Peyer's patch (tissue), 4 donors: ENCODE measurements around the gene MACC1. TPM values are rescaled to one million over a fixed set of nuclear protein-coding genes. Genes with fewer than 3 reads are reported as not detected.

Experiments
- DNase-seq, 3 donors: peaks; one replicate each; pipeline ENCODE4 v3.0.0-alpha.2; 2017 to 2019
- H3K27ac ChIP-seq, 4 donors: fragments of 200-600 bp; sonication (generic); one replicate each; pipeline ENCODE4 v1.5.1; 2016 to 2019
- H3K27me3 ChIP-seq, 2 donors: fragments of 200-600 bp; sonication (generic); one replicate each; pipeline ENCODE4 v1.5.1; 2019
- H3K36me3 ChIP-seq, 3 donors: fragments of 200-600 bp; sonication (generic); one replicate each; pipeline ENCODE4 v1.5.1; 2016 to 2019
- H3K4me1 ChIP-seq, 4 donors: fragments of 200-600 bp; sonication (generic); one replicate each; pipeline ENCODE4 v1.5.1; 2016 to 2019
- H3K4me3 ChIP-seq, 4 donors: fragments of 200-600 bp; sonication (generic); 1 replicate in 3 of 4; 2 replicates in 1 of 4; pipeline ENCODE4 v1.5.1; 2016 to 2019; ENCODE audit warnings: mild to moderate bottlenecking in 1 of 4
- H3K9me3 ChIP-seq, 4 donors: fragments of 200-600 bp; sonication (generic); one replicate each; pipeline ENCODE4 v1.5.1; 2016 to 2019; ENCODE audit warnings: mild to moderate bottlenecking in 1 of 4
- POLR2A ChIP-seq, 2 donors: fragments of 450-650 bp; IDR thresholded peaks; one replicate each; pipeline ENCODE4 v1.5.1; 2017; ENCODE audit warnings: antibody characterized with exemption in 2 of 2, mild to moderate bottlenecking in 2 of 2, moderate library complexity in 2 of 2
- total RNA-seq, 4 donors: library from RNA; depleted of rRNA; stranded (reverse); fragments of >200 nt; gene quantifications; one replicate each; pipeline ENCODE4 v1.1.0, GENCODE V29; 2016
- TF ChIP-seq, protein P1 (sequence below), 6 experiments: fragments of 450-650 bp in 4 of 6; fragments of 200-600 bp in 2 of 6; sonication (generic) in 1 of 6; IDR thresholded peaks; one replicate each; pipeline ENCODE4 v1.5.1; 2017 to 2019; ENCODE audit warnings: antibody characterized with exemption in 6 of 6, mild to moderate bottlenecking in 3 of 6, moderate library complexity in 1 of 6

MACC1 gene
- total RNA-seq, 4 donors from 2014 or later = 25.6 to 79.4 (median 71.1) TPM

DNA sequence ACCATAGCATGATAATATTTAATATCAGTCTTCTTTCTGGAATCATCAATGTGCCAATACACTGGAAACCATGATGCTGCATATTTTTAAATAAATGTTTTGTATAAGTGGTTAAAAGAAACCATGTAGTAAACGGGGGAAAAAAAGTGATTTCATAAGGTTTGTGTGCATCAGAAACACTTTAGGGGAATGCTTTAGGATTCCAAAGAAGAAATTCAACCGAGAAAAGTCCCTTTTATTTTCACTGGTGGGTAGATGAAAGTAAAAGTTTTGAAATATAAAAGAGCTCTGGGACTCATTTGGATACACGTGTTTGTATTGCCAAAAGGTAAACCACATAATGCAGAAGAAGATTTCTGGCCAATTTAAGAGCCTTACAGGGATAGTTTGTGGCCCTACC lies 11.9 kb upstream of the MACC1 start:
- TF ChIP-seq, protein P1, sequence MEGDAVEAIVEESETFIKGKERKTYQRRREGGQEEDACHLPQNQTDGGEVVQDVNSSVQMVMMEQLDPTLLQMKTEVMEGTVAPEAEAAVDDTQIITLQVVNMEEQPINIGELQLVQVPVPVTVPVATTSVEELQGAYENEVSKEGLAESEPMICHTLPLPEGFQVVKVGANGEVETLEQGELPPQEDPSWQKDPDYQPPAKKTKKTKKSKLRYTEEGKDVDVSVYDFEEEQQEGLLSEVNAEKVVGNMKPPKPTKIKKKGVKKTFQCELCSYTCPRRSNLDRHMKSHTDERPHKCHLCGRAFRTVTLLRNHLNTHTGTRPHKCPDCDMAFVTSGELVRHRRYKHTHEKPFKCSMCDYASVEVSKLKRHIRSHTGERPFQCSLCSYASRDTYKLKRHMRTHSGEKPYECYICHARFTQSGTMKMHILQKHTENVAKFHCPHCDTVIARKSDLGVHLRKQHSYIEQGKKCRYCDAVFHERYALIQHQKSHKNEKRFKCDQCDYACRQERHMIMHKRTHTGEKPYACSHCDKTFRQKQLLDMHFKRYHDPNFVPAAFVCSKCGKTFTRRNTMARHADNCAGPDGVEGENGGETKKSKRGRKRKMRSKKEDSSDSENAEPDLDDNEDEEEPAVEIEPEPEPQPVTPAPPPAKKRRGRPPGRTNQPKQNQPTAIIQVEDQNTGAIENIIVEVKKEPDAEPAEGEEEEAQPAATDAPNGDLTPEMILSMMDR (IDR thresholded peaks at IDR 0.05) = no peak
- TF ChIP-seq POLR2A (IDR thresholded peaks at IDR 0.05) = no peak
- Histone ChIP-seq H3K4me1 (no peaks in the 10 kb centered on the region), H3K4me3 (no peak overlapping the region), H3K27me3 (no peaks in the 10 kb centered on the region), H3K9me3 (no peaks in the 10 kb centered on the region), H3K36me3 (no peaks in the 10 kb centered on the region), H3K27ac (no peak overlapping the region)
- DNase-seq = no peak

DNA sequence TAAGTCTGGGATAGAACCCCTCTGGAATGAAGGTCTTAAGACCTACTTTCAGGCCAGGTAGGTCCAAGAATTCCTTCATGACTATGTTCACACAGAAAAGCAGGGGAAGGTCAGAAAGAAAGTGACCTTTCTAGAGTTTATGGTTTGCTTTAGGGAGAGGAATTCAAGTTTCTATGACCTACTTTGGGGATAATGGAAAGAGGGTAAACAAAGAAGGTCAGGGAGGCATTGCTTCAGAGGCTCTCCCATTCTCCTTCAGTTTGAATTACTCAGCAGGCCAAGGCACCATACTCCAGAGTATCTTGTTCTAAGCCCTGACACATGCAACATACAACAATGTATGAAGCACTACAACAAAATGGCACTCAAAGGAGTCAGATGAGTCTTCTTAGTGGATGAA lies 11.5 kb upstream of the MACC1 start:
- TF ChIP-seq POLR2A (IDR thresholded peaks at IDR 0.05) = no peak
- TF ChIP-seq, protein P1 (IDR thresholded peaks at IDR 0.05) = no peak
- Histone ChIP-seq H3K27me3 (no peaks in the 10 kb centered on the region), H3K9me3 (no peaks in the 10 kb centered on the region), H3K4me1 (no peaks in the 10 kb centered on the region), H3K36me3 (no peaks in the 10 kb centered on the region), H3K27ac (no peak overlapping the region), H3K4me3 (no peak overlapping the region)
- DNase-seq = no peak

DNA sequence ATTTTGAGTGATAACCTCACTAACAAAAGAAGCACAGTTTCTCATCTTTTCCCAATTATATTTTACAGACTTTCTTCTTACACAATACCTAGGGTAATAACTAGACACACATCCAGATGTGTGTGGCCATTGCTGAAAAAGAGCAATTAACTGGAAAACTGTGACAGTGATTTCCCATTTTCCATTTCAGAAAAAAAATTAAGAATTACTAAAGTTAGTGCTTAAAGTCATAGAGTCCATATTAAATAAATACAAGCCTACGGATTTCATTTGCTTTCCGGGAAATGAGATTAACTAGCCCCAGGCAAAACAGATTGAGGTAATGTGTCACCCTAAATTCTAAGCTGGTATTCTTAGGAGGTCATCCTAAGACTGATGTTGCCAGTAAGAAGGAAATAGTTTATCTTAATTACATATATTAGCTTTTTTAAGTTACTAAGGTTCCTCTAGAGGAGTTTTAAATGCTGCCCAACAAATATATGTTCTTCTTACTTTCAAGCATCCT lies 10.2 kb upstream of the MACC1 start:
- H3K27ac ChIP-seq = no peak overlapping the region
- H3K4me1 ChIP-seq = no peaks in the 10 kb centered on the region
- no peak overlapping the region for H3K4me3 ChIP-seq
- H3K27me3 ChIP-seq = no peaks in the 10 kb centered on the region
- no peaks in the 10 kb centered on the region for H3K36me3 ChIP-seq
- no peak for DNase-seq
- H3K9me3 ChIP-seq = no peaks in the 10 kb centered on the region
- TF ChIP-seq POLR2A (IDR thresholded peaks at IDR 0.05) = no peak
- TF ChIP-seq, protein P1 (IDR thresholded peaks at IDR 0.05) = no peak

DNA sequence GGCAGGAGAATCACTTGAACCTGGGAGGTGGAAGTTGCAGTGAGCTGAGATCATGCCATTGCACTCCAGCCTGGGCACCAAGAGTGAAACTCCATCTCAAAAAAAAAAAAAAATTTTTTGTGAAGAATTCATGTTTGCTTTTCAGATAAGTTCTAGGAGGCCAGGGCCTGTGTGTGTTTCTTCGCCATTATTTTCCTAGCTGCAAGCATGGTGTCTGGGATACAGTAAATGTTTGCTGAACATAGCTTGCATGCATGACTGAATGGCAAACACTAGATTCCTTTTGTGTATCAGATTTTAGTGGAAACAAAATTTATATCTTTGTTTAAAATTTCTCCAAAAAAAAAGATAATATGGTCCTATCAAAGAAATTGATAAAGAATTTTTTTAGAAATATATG lies 9.7 kb upstream of the MACC1 start:
- Histone ChIP-seq H3K4me1 (no peaks in the 10 kb centered on the region), H3K36me3 (no peaks in the 10 kb centered on the region), H3K27ac (no peak overlapping the region), H3K27me3 (no peaks in the 10 kb centered on the region), H3K9me3 (no peaks in the 10 kb centered on the region), H3K4me3 (no peak overlapping the region)
- no peak for DNase-seq
- TF ChIP-seq, protein P1 (IDR thresholded peaks at IDR 0.05) = no peak
- no peak for TF ChIP-seq POLR2A (IDR thresholded peaks at IDR 0.05)

DNA sequence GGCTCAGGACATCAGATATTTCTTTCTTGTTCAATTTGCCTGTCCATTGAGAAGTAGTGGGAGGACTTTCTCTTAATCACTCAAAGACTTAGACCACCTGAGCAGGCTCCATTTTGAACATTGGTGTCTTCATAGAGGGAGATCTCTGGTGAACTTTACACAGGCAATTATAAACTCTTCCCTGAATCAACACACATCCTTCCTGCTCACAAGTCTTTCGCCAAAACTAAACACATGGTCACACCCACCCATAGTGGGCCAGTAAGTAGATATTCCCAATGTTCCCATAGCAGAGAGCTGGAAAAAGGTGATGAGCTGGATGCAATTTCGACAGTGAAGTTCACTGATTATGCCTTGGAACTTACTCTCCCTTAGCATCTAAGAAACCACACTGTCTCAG lies 8.2 kb upstream of the MACC1 start:
- Histone ChIP-seq H3K9me3 (no peaks in the 10 kb centered on the region), H3K36me3 (no peaks in the 10 kb centered on the region), H3K27me3 (no peaks in the 10 kb centered on the region), H3K4me1 (peaks cover 0 to 10% (median 3%) of the 10 kb centered on the region in 4 donors), H3K4me3 (no peak overlapping the region), H3K27ac (no peak overlapping the region)
- TF ChIP-seq POLR2A (IDR thresholded peaks at IDR 0.05) = no peak
- TF ChIP-seq, protein P1 (IDR thresholded peaks at IDR 0.05) = no peak
- no peak for DNase-seq

DNA sequence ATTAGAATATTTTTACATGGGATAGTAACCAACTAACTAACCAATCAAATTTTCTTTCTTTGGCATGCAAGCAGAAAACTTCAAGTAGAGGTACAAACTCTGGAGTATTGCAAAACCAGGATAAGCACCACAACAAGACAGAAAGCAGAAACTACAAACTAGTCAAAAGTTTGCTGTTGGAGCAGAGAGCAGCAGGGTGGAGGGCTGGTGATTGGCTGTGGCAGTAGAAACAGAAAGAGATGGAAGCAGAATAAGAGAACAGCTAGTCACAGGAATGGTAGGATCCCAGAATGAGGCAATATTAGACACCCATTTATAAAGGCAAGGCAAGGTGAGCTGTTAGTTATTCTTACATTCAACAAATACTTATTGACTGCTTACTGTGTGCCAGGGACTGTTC lies 6.8 kb upstream of the MACC1 start:
- Histone ChIP-seq H3K9me3 (no peaks in the 10 kb centered on the region), H3K27ac (no peak overlapping the region), H3K4me1 (peaks cover 0 to 17% (median 4%) of the 10 kb centered on the region in 4 donors), H3K36me3 (no peaks in the 10 kb centered on the region), H3K4me3 (no peak overlapping the region), H3K27me3 (no peaks in the 10 kb centered on the region)
- DNase-seq = no peak
- no peak for TF ChIP-seq POLR2A (IDR thresholded peaks at IDR 0.05)
- TF ChIP-seq, protein P1 (IDR thresholded peaks at IDR 0.05) = no peak
